ENCODE measurements around the gene HCK.

Gene HCK

DNA sequence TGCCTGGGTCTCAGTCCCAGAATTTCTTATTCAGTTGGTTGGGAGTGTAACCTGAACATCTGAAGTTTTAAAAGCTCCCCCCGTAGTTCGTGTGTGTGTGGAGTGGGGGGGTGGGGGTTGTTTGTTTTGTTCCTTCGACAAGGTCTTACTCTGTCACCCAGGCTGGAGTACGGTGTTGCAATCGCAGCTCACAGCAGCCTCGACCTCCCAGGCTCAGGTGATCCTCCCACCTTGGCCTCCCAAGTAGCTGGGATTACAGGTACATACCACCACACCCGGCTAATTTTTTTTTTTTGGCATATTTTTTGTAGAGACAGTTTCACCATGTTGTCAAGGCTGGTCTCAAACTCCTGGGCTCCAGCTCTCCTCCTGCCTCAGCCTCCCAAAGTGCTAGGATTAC is 38.7 kb upstream of the HCK start:
- no peak overlapping the region for H3K4me3 Mint-ChIP-seq
- TF ChIP-seq, protein P1, sequence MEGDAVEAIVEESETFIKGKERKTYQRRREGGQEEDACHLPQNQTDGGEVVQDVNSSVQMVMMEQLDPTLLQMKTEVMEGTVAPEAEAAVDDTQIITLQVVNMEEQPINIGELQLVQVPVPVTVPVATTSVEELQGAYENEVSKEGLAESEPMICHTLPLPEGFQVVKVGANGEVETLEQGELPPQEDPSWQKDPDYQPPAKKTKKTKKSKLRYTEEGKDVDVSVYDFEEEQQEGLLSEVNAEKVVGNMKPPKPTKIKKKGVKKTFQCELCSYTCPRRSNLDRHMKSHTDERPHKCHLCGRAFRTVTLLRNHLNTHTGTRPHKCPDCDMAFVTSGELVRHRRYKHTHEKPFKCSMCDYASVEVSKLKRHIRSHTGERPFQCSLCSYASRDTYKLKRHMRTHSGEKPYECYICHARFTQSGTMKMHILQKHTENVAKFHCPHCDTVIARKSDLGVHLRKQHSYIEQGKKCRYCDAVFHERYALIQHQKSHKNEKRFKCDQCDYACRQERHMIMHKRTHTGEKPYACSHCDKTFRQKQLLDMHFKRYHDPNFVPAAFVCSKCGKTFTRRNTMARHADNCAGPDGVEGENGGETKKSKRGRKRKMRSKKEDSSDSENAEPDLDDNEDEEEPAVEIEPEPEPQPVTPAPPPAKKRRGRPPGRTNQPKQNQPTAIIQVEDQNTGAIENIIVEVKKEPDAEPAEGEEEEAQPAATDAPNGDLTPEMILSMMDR (IDR thresholded peaks at IDR 0.05; ENCODE audit: unreplicated experiment in 3 of 3): no peak
- H3K27ac Mint-ChIP-seq: no peak overlapping the region
- peaks cover 27% of the 10 kb centered on the region for H3K27me3 Mint-ChIP-seq (ENCODE audit: low read depth)
- no peaks in the 10 kb centered on the region for H3K4me1 Mint-ChIP-seq
- no peaks in the 10 kb centered on the region for H3K36me3 Mint-ChIP-seq (ENCODE audit: low read depth)
- no peaks in the 10 kb centered on the region for H3K9me3 Mint-ChIP-seq

DNA sequence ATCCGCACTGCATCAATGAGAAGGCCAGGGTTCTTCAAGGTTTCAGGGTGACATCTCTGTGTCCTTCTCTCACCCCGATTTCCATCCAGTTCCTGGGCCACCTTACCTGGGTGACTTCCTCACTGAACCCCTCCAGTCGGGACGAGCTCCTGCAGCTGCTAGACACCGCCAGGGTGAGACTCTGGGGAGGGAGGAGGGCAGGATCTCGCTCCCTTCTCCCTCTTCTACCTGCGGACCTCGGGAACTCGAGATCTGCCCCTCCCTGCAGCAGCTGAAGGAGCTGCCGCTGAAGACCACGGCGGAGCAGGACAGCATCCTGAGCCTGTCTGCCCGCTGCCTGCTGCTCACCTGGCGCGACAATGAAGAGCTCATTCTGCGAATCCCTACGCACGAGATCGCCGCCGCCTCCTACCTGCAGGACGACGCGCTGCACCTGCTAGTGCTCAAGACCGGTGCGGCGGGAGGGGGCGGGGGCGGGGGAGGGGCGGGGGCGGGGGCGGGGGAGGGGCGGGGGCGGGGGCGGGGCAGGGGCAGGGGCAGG is 34.3 kb upstream of the HCK start:
- Mint-ChIP-seq H3K27me3 (ENCODE audit: low read depth) (peaks cover 55% of the 10 kb centered on the region), H3K36me3 (ENCODE audit: low read depth) (no peaks in the 10 kb centered on the region), H3K9me3 (no peaks in the 10 kb centered on the region), H3K4me1 (peaks cover 12% of the 10 kb centered on the region), H3K27ac (no peak overlapping the region), H3K4me3 (peak overlapping the region; percentile 71 to 92 (median 73))
- TF ChIP-seq, protein P1 (IDR thresholded peaks at IDR 0.05; ENCODE audit: unreplicated experiment in 3 of 3): peak; percentile 21 to 44 (median 30)

DNA sequence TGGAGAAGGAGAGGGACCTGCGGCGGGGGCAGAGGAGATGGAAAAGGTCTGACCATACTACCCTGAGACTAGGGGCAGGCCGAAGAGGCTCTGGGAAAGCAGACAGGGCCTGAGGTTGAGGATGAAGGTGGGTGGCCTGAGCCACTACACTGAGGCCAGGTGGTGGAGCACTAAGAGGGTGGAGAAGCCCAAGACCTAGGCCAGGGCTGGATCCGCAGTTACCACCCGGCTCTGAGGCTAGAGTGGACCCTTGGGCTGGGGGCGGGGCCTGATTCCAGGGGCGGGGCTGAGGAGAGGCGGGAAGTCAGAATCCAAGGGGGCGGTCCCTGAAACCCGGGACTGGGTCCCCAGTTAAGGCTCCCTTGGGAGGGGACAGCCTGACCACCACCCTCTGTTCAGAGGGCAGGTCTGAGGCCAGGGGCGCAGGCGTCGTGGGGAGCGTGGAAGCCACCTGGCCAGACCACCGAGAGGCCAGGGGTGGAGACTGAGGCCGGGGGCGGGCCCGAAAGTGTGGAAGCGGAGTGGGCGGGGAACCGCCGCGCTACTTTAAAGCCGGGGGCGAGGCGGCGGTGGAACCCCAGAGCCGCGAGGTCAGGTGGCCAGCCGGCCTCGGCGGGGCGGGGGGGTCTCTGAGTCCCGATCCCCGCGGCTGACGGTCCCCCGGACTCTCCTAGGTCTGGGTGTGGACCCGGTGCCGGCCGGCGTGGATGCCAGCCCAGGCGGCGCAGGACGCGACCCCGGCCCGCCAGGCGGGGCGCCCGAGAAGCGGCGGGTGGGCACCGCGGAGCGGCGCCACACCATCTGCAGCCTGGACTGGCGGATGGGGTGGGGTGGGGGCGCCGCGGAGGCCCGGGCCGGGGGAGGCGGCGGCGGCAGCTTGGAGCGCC is 33.5 kb upstream of the HCK start:
- Mint-ChIP-seq H3K27me3 (ENCODE audit: low read depth) (peaks cover 62% of the 10 kb centered on the region), H3K36me3 (ENCODE audit: low read depth) (no peaks in the 10 kb centered on the region), H3K4me1 (peaks cover 12% of the 10 kb centered on the region), H3K27ac (peak overlapping the region in 1 of 3 experiments; percentile 20), H3K9me3 (no peaks in the 10 kb centered on the region), H3K4me3 (peak overlapping the region; percentile 84 to 92 (median 89))
- TF ChIP-seq, protein P1 (IDR thresholded peaks at IDR 0.05; ENCODE audit: unreplicated experiment in 3 of 3): peak in 1 of 3 experiments; percentile 29

DNA sequence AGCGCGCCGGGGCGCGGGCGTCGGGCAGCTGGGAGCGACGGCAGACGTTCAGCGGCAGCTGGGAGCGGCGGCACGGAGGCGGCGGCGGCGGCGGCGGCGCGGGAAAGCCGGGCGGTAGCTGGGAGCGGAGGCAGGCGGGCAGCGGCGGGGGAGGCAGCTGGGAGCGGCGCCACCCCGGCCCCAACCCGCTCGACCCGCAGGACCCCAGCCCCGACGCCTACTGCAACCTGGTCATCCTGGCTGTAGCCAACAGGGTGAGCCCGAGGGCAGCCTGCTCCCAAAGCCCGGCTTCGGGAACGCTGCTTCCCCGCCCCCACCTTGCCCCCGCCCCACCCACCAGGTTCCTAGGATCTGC is 32.9 kb upstream of the HCK start:
- Mint-ChIP-seq H3K36me3 (ENCODE audit: low read depth) (no peaks in the 10 kb centered on the region), H3K4me1 (peaks cover 12% of the 10 kb centered on the region), H3K27ac (no peak overlapping the region), H3K27me3 (ENCODE audit: low read depth) (peaks cover 66% of the 10 kb centered on the region), H3K9me3 (no peaks in the 10 kb centered on the region), H3K4me3 (peak overlapping the region; percentile 82 to 90 (median 83))
- TF ChIP-seq, protein P1 (IDR thresholded peaks at IDR 0.05; ENCODE audit: unreplicated experiment in 3 of 3): no peak

DNA sequence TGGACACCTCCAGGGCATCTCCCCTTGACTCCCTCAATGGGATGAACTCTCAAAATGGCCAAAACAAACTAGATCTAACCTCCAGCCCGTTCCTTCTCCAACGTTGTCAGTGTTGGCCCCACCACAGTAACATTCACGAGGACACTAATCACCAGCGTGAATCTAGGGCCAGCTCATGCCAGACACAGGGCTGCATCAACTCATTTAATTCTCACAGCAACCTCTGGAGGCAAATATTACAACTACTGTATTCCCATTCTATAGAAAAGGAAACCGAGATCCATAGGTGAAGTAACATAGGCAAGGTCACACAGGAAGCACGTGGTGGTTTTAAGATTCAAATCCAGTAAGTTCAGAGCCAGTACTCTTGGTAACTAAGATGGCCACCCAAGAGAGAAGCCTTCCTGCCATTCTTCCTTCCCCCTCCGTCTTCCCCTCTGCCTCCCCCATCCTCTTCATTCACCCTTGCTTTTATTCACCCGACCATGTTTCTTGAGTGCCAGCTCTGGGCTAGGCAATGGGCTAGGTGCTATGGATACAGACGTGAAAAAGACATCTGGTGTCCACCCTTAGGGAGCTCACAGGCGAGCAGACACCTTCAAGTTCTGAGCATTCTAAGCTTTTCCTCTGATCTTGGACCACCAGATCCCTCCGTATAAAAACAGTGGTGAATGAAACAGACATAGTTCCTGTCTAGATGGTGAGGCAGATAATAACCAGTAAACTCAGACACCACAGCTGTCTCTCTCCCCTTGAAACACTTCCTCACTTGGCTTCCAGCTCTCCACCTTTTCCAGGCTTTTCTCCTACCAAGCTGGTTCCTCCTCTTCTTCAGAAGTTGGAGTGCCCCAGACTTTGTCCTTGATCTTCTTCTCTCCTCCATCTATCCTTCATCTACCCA is 32.2 kb upstream of the HCK start:
- H3K36me3 Mint-ChIP-seq (ENCODE audit: low read depth): no peaks in the 10 kb centered on the region
- peak overlapping the region in 2 of 3 experiments; percentile 16 to 64 for H3K27ac Mint-ChIP-seq
- TF ChIP-seq, protein P1 (IDR thresholded peaks at IDR 0.05; ENCODE audit: unreplicated experiment in 3 of 3): no peak
- peaks cover 12% of the 10 kb centered on the region for H3K4me1 Mint-ChIP-seq
- peak overlapping the region; percentile 82 to 90 (median 83) for H3K4me3 Mint-ChIP-seq
- no peaks in the 10 kb centered on the region for H3K9me3 Mint-ChIP-seq
- peaks cover 66% of the 10 kb centered on the region for H3K27me3 Mint-ChIP-seq (ENCODE audit: low read depth)
